A673 (cell line): ENCODE data around the gene ATAT1. TPM values are rescaled to one million over a fixed set of nuclear protein-coding genes. Genes with fewer than 3 reads are reported as not detected.
A peak's percentile ranks its signal among the peaks of the same experiment; 100 is the strongest.

ENCODE experiments used
- BruUV-seq: library from RNA; stranded (reverse); fragments of 400-500 nt; replicated peaks from 2 replicates; lab custom pipeline; 2021; lab: Mats Ljungman, UMichigan
- CTCF ChIA-PET: fragments of 300-600 bp; sonication (Branson Sonifier 250); formaldehyde crosslinking; loops from one replicate; lab custom pipeline; 2022; ENCODE audit warnings: antibody characterized with exemption; lab: Charles Lee
- POLR2A ChIA-PET: fragments of 300-600 bp; sonication (Branson Sonifier 250); formaldehyde crosslinking; loops from one replicate; lab custom pipeline; 2022; ENCODE audit warnings: antibody characterized with exemption; ENCODE audit not compliant: low non-redundant PET; lab: Charles Lee
- DNase-seq: peaks from one replicate; pipeline ENCODE4 v3.0.0-alpha.2; 2015; ENCODE audit warnings: low spot score
- H3K27ac ChIP-seq: fragments of 200-600 bp; sonication (generic); 2 replicates; pipeline ENCODE4 v1.5.1; 2016; ENCODE audit warnings: mixed run types, low read depth, mild to moderate bottlenecking, mixed read lengths, antibody characterized with exemption, low read length; ENCODE audit not compliant: poor library complexity, severe bottlenecking
- H3K27me3 ChIP-seq: fragments of 200-600 bp; sonication (generic); replicated peaks from 2 replicates; pipeline ENCODE4 v1.6.1; 2017; ENCODE audit warnings: mixed run types, low read depth, mild to moderate bottlenecking, mixed read lengths, antibody characterized with exemption, low read length; ENCODE audit not compliant: insufficient read depth, poor library complexity
- H3K36me3 ChIP-seq: fragments of 200-600 bp; sonication (generic); 2 replicates; pipeline ENCODE4 v1.6.1; 2016; ENCODE audit warnings: mixed run types, mild to moderate bottlenecking, mixed read lengths, antibody characterized with exemption, low read length; ENCODE audit not compliant: insufficient read depth, poor library complexity, severe bottlenecking
- H3K4me1 ChIP-seq: fragments of 200-600 bp; sonication (generic); 2 replicates; pipeline ENCODE4 v1.6.1; 2017; ENCODE audit warnings: mixed run types, mild to moderate bottlenecking, mixed read lengths, antibody characterized with exemption, low read length; ENCODE audit not compliant: insufficient read depth, poor library complexity, severe bottlenecking
- H3K4me3 ChIP-seq: fragments of 200-600 bp; sonication (generic); 2 replicates; pipeline ENCODE4 v1.5.1; 2016; ENCODE audit warnings: low read depth, mixed run types, mild to moderate bottlenecking, mixed read lengths, low read length; ENCODE audit not compliant: poor library complexity, severe bottlenecking
- H3K9me3 ChIP-seq: fragments of 200-600 bp; sonication (generic); 2 replicates; pipeline ENCODE4 v1.6.1; 2016; ENCODE audit warnings: mixed run types, low read depth, mild to moderate bottlenecking, mixed read lengths, antibody characterized with exemption, low read length; ENCODE audit not compliant: poor library complexity, severe bottlenecking
- EZH2 ChIP-seq: fragments of 200-600 bp; sonication (generic); IDR thresholded peaks from 2 replicates; pipeline ENCODE4 v1.6.1; 2017; ENCODE audit warnings: borderline replicate concordance, low read depth, mild to moderate bottlenecking, mixed read lengths, antibody characterized with exemption, low read length; ENCODE audit not compliant: poor library complexity, severe bottlenecking
- intact Hi-C: fragments of 100-400 bp; cut with micrococcal nuclease; formaldehyde crosslinking; loops from one replicate; pipeline ENCODE4 v1.10.0; 2022; ENCODE audit not compliant: unreplicated experiment
- total RNA-seq: library from RNA; stranded (reverse); gene quantifications from 2 replicates; pipeline ENCODE4 v1.2.3, GENCODE V29; 2021
- TF ChIP-seq, protein P1 (sequence below): fragments of 300-800, 200-600 bp; sonication (generic); conservative IDR thresholded peaks from 2 replicates; pipeline ENCODE4 v1.5.1; 2017; ENCODE audit warnings: low read depth, mild to moderate bottlenecking, antibody characterized with exemption, low read length, moderate library complexity, mixed read lengths

The ATAT1 gene
- total RNA-seq, 1 experiment from 2014 or later: 31.7 TPM

DNA sequence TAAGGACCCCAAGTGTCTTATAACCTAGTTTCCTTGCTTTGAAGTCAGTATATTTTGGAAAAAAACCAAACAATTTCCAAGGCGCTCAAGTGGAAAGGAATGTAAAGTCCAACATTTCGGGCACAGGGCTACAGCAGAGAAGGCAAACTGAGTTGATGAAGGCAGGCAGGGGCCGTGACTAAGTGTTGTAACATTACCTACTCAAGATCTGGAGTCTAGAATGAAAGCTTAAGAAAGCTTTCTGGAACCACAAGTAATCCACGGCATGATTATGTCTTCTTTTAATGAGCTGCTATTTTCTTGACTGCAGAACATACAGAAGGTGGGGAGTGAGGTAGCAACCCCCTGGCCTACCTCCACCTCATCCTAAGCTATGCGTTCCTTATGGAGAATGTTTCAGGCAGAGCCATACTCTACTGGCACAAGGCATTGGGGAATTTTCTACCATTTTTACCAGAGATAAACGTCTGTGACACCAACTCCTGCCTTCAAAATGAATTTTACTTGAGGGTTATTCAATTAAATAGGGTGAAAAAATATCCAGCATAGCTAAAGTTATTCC lies 13.9 kb upstream of the ATAT1 start:
- no peak for TF ChIP-seq EZH2
- TF ChIP-seq, protein P1, sequence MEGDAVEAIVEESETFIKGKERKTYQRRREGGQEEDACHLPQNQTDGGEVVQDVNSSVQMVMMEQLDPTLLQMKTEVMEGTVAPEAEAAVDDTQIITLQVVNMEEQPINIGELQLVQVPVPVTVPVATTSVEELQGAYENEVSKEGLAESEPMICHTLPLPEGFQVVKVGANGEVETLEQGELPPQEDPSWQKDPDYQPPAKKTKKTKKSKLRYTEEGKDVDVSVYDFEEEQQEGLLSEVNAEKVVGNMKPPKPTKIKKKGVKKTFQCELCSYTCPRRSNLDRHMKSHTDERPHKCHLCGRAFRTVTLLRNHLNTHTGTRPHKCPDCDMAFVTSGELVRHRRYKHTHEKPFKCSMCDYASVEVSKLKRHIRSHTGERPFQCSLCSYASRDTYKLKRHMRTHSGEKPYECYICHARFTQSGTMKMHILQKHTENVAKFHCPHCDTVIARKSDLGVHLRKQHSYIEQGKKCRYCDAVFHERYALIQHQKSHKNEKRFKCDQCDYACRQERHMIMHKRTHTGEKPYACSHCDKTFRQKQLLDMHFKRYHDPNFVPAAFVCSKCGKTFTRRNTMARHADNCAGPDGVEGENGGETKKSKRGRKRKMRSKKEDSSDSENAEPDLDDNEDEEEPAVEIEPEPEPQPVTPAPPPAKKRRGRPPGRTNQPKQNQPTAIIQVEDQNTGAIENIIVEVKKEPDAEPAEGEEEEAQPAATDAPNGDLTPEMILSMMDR: no peak; the same call in 1 of the 2 replicates
- ChIA-PET CTCF (interaction anchor here (0.7 to 1.1 kb wide), 3 partner anchors 118 to 474 kb away, joined by 3 to 4 read pairs (median 3); no protein-coding TSS in a partner anchor), POLR2A (interaction anchor here (1.0 kb wide), 1 partner anchor 17 kb away, joined by 3 read pairs; no protein-coding TSS in a partner anchor)
- intact Hi-C loops: no loop called here
- BruUV-seq: no TSS peak
- DNase-seq: peak; percentile 55
- no peaks in the 10 kb centered on the region for H3K27me3 ChIP-seq
- peak overlapping the region; percentile 99 for H3K27ac ChIP-seq
- H3K4me1 ChIP-seq: peaks cover 27% of the 10 kb centered on the region
- H3K4me3 ChIP-seq: no peak overlapping the region
- H3K9me3 ChIP-seq: no peaks in the 10 kb centered on the region
- peaks cover 51% of the 10 kb centered on the region for H3K36me3 ChIP-seq

DNA sequence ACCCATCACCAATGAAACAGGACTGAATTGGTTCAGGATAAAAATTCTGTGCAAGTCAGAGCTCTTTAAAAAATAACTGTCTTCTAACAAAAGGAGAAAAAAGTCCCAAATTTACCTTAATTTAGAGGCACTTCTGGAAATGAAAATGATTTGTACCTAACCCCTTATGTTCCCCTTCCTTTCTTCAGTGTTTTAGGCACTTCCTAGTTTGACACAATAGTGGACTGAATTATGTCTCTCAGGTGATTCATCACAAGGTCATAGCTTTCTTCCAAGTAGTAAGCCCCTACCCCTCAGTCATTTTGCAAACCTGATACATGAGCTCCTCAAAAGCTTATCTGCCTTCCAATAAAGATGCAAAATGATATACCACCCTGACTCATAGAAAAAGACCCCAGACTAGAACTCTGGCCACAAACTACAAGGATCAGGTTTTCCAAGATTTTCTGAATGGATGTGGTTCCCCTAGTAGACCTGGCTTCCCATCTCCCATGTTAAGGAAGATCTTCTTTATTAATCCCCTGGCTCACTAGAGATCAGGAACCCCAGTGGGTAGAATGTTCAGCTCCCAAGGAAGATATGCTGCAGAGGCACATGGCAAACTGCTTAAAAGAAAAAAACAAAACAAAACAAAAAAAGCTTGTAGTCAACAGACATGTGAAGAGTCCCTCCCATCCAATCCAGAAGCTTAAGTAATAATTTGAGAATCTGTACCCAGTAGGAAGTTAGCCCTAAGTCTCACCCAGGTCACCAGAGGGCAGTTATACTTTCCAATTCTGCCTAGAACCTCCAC lies 13.2 kb upstream of the ATAT1 start:
- peaks cover 44% of the 10 kb centered on the region for H3K36me3 ChIP-seq
- CTCF ChIA-PET: interaction anchor here (0.7 kb wide), 1 partner anchor 168 kb away, joined by 3 read pairs; no protein-coding TSS in a partner anchor
- H3K4me3 ChIP-seq: peak overlapping the region; percentile 81

More for the DNA sequence above, 13.2 kb upstream of the ATAT1 start:
- POLR2A ChIA-PET: interaction anchor here (1.0 kb wide), 1 partner anchor 17 kb away, joined by 3 read pairs; no protein-coding TSS in a partner anchor
- Histone ChIP-seq H3K4me1 (peaks cover 29% of the 10 kb centered on the region), H3K27ac (peak overlapping the region; percentile 99), H3K27me3 (no peaks in the 10 kb centered on the region), H3K9me3 (no peaks in the 10 kb centered on the region)
- no TSS peak for BruUV-seq
- no peak for DNase-seq
- no peak for TF ChIP-seq EZH2
- TF ChIP-seq, protein P1: no peak
- intact Hi-C loops: no loop called here
